SK-N-SH (cell line): ENCODE results near the gene TUBA1B. TPM values are rescaled to one million over a fixed set of nuclear protein-coding genes. Genes with fewer than 3 reads are reported as not detected.

Experiments used
- CTCF ChIA-PET: fragments of 300-600, 350-600 bp; formaldehyde crosslinking; extraction: SDS; loops from one replicate; lab custom pipeline; 2021; lab: Yijun Ruan, JAX
- POLR2A ChIA-PET: fragments of 350-600 bp; sonication (Branson Sonifier 250); formaldehyde crosslinking; extraction: SDS; loops from one replicate; lab custom pipeline; 2020; ENCODE audit warnings: antibody characterized with exemption, inconsistent platforms; lab: Yijun Ruan, JAX
- DNase-seq: peaks from one replicate; pipeline ENCODE4 v3.0.0; 2012
- H2AFZ ChIP-seq: fragments of 200-600 bp; sonication (generic); 2 replicates; pipeline ENCODE4 v1.8.1; 2016; ENCODE audit warnings: antibody characterized with exemption, mild to moderate bottlenecking, low read depth
- H3F3A ChIP-seq: fragments of 200-600 bp; sonication (generic); replicated peaks from 2 replicates; pipeline ENCODE3; 2016; ENCODE audit warnings: antibody characterized with exemption, mild to moderate bottlenecking; ENCODE audit not compliant: insufficient read depth
- H3K27ac ChIP-seq, 2 experiments: fragments of 200-500 bp in 1 of 2; fragments of 200-600 bp in 1 of 2; sonication (Bioruptor generic) in 1 of 2; sonication (generic), shearing (Covaris generic) in 1 of 2; 2 replicates each; pipeline versions ENCODE4 v1.5.1 to v1.6.1; 2014 to 2016; ENCODE audit warnings: low read depth in 2 of 2, inconsistent platforms in 1 of 2, low read length in 1 of 2, mild to moderate bottlenecking in 1 of 2, mixed read lengths in 1 of 2
- H3K27me3 ChIP-seq: fragments of 200-600 bp; sonication (generic), shearing (Covaris generic); 2 replicates; pipeline ENCODE4 v1.6.1; 2016; ENCODE audit warnings: mixed run types; ENCODE audit not compliant: insufficient read depth
- H3K36me3 ChIP-seq, 2 experiments: fragments of 200-500 bp in 1 of 2; fragments of 200-600 bp in 1 of 2; sonication (Bioruptor generic) in 1 of 2; sonication (generic) in 1 of 2; replicated peaks in 1 of 2; 2 replicates each; pipeline versions ENCODE3 to v1.5.1; 2014 to 2016; ENCODE audit warnings: low read length in 1 of 2, mild to moderate bottlenecking in 1 of 2; ENCODE audit not compliant: insufficient read depth in 2 of 2, control insufficient read depth in 1 of 2
- H3K4me1 ChIP-seq, 2 experiments: fragments of 200-500 bp in 1 of 2; fragments of 200-600 bp in 1 of 2; sonication (Bioruptor generic) in 1 of 2; sonication (generic), shearing (Covaris generic) in 1 of 2; 2 replicates each; pipeline versions ENCODE4 v1.5.1 to v1.6.1; 2014 to 2016; ENCODE audit warnings: low read depth in 1 of 2, low read length in 1 of 2, mixed run types in 1 of 2; ENCODE audit not compliant: insufficient read depth in 2 of 2, control insufficient read depth in 1 of 2
- H3K4me2 ChIP-seq: fragments of 200-600 bp; sonication (generic), shearing (Covaris generic); 2 replicates; pipeline ENCODE4 v1.6.1; 2017; ENCODE audit warnings: mixed run types
- H3K4me3 ChIP-seq, 2 experiments: fragments of 200-500 bp in 1 of 2; fragments of 200-600 bp in 1 of 2; sonication (Bioruptor generic) in 1 of 2; sonication (generic), shearing (Covaris generic) in 1 of 2; 2 replicates each; pipeline versions ENCODE4 v1.5.1 to v1.8.1; 2014 to 2016; ENCODE audit warnings: low read depth in 2 of 2, inconsistent platforms in 1 of 2, low read length in 1 of 2, mild to moderate bottlenecking in 1 of 2, mixed read lengths in 1 of 2, moderate library complexity in 1 of 2
- H3K79me2 ChIP-seq: fragments of 200-600 bp; sonication (generic); 2 replicates; pipeline ENCODE4 v1.8.1; 2017; ENCODE audit warnings: mild to moderate bottlenecking; ENCODE audit not compliant: insufficient read depth
- H3K9ac ChIP-seq: fragments of 200-600 bp; sonication (generic); 2 replicates; pipeline ENCODE4 v1.6.1; 2017; ENCODE audit warnings: mixed run types
- H3K9me2 ChIP-seq: fragments of 200-600 bp; sonication (generic); 2 replicates; pipeline ENCODE4 v1.6.1; 2017; ENCODE audit warnings: mixed run types
- H3K9me3 ChIP-seq: fragments of 200-600 bp; sonication (generic); 2 replicates; pipeline ENCODE4 v1.6.1; 2017; ENCODE audit warnings: mixed run types, mild to moderate bottlenecking, moderate library complexity
- H4K20me1 ChIP-seq: fragments of 200-600 bp; sonication (generic); 2 replicates; pipeline ENCODE4 v1.6.1; 2017; ENCODE audit warnings: mild to moderate bottlenecking, mixed run types; ENCODE audit not compliant: insufficient read depth
- EP300 ChIP-seq, 2 experiments: IDR thresholded peaks; 2 replicates each; pipeline versions ENCODE4 v1.4.0 to v1.6.1; 2012; ENCODE audit warnings: borderline replicate concordance in 1 of 2, low read depth in 1 of 2, low read length in 1 of 2
- FOSL2 ChIP-seq: IDR thresholded peaks from 2 replicates; pipeline ENCODE4 v1.4.0; 2012; ENCODE audit warnings: low read depth, mild to moderate bottlenecking, moderate library complexity, borderline replicate concordance
- GABPA ChIP-seq: IDR thresholded peaks from 2 replicates; pipeline ENCODE4 v1.4.0; 2012; ENCODE audit warnings: low read depth, mild to moderate bottlenecking
- GATA2 ChIP-seq: sonication (generic); formaldehyde crosslinking; IDR thresholded peaks from 2 replicates; pipeline ENCODE4 v1.5.0; 2020; ENCODE audit warnings: mild to moderate bottlenecking, missing genetic modification reagents
- JUND ChIP-seq: IDR thresholded peaks from 2 replicates; pipeline ENCODE4 v1.4.0; 2012
- MXI1 ChIP-seq: IDR thresholded peaks from 2 replicates; pipeline ENCODE4 v1.6.1; 2012; ENCODE audit warnings: mild to moderate bottlenecking, low read depth, low read length, improper control_type of control experiment
- NFIC ChIP-seq: IDR thresholded peaks from 2 replicates; pipeline ENCODE4 v1.4.0; 2012; ENCODE audit warnings: borderline replicate concordance
- NRF1 ChIP-seq: IDR thresholded peaks from 2 replicates; pipeline ENCODE4 v1.6.1; 2012; ENCODE audit warnings: low read depth, mild to moderate bottlenecking, low read length
- RAD21 ChIP-seq: IDR thresholded peaks from 2 replicates; pipeline ENCODE4 v1.6.1; 2012; ENCODE audit warnings: mild to moderate bottlenecking, low read length
- RCOR1 ChIP-seq: fragments of 150-350 bp; IDR thresholded peaks from 2 replicates; pipeline ENCODE4 v1.6.1; 2017; ENCODE audit warnings: antibody characterized with exemption, low read length
- RFX5 ChIP-seq: IDR thresholded peaks from 2 replicates; pipeline ENCODE4 v1.6.1; 2012; ENCODE audit warnings: mild to moderate bottlenecking, improper control_type of control experiment, low read length
- RXRA ChIP-seq: IDR thresholded peaks from 2 replicates; pipeline ENCODE4 v1.4.0; 2012; ENCODE audit warnings: low read depth, mild to moderate bottlenecking, borderline replicate concordance
- SMC3 ChIP-seq: IDR thresholded peaks from 2 replicates; pipeline ENCODE4 v1.6.1; 2012; ENCODE audit warnings: low read depth, low read length, improper control_type of control experiment
- TAF1 ChIP-seq: IDR thresholded peaks from 2 replicates; pipeline ENCODE4 v1.6.1; 2012; ENCODE audit warnings: low read depth, mild to moderate bottlenecking, low read length, moderate library complexity, borderline replicate concordance
- WGBS: methylation state at CpG from one replicate; pipeline ENCODE4 v1.1.6; 2017; ENCODE audit warnings: low lambda C conversion rate; 5-methylcytosine and 5-hydroxymethylcytosine counted together
- polyA plus RNA-seq, 3 experiments: library from polyadenylated mRNA; depleted of rRNA; stranded (reverse); fragments of >200 nt; gene quantifications; 2 replicates each; pipeline ENCODE4 v1.2.3, GENCODE V29; 2012
- TF ChIP-seq, protein P1 (sequence below): fragments of 150-350 bp; IDR thresholded peaks from 2 replicates; pipeline ENCODE4 v1.6.1; 2016; ENCODE audit warnings: mild to moderate bottlenecking, low read depth, low read length
- TF ChIP-seq, protein P2 (sequence below): IDR thresholded peaks from 2 replicates; pipeline ENCODE4 v1.4.0; 2012; ENCODE audit warnings: low read depth
- TF ChIP-seq, protein P3 (sequence below): IDR thresholded peaks from 2 replicates; pipeline ENCODE4 v1.4.0; 2012; ENCODE audit warnings: low read depth, borderline replicate concordance
- TF ChIP-seq, protein P4 (sequence below): fragments of 200-600 bp; sonication (generic); IDR thresholded peaks from 2 replicates; pipeline ENCODE4 v1.6.1; 2017; ENCODE audit warnings: antibody characterized with exemption, mild to moderate bottlenecking, moderate library complexity

The TUBA1B gene
- polyA plus RNA-seq, 1 of the 3 experiments (the other 2 are of a cell fraction) = 2,454 TPM

DNA sequence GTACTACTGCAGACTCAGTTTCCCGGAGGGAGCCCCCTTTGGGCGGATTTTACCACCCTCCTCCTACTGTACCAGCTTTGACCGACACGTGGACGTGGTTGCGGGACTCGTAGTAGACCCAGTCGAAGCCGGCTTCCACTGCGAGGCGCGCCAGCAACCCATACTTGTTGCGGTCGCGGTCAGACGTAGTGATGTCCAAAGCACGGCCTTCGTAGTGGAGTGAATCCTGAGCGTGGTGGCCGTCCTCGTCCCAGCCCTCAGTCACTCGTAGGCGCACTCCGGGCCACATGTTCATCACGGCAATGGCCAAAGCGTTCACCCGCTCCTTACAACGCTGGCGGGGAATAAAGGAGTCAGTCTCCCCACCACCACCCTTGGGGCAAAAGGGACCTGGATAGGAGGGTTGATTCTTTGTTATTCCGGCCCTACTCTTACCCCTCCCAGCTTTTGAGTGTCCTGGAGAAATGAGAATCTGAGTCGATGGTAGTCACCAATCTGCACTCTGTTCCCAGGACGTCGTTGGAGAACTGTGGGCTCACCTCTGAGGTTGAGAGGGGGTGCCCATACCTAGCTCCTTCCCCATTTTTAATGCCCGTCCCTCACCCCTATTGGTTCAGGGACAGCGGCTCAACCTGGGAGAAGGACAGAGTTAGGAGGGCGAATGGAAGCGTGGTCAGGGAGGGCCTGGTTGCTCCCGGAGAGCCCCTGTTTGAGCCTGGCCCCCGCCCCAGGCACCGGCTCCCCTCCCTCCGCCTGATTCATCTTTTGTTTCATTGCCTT lies 39.9 kb downstream of the TUBA1B start:
- Histone ChIP-seq H3K27ac (no peak overlapping the region), H3K9me2 (no peaks in the 10 kb centered on the region), H3K4me1 (peaks cover 0 to 37% of the 10 kb centered on the region in 2 experiments; a peak in 1 of 4 replicates), H3K27me3 (peaks cover 12% of the 10 kb centered on the region; the same call in 1 of the 2 replicates)
- POLR2A ChIA-PET = interaction anchor here (0.5 to 1.3 kb wide), 3 partner anchors 14 to 97 kb away, joined by 3 read pairs; no protein-coding TSS in a partner anchor
- TF ChIP-seq FOSL2 (no peak), MXI1 (no peak), NRF1 (no peak), JUND (no peak), GABPA (no peak), RCOR1 (no peak), GATA2 (CRISPR knock-in tag) (no peak), RFX5 (no peak), EP300 (IDR thresholded peaks at IDR 0.05; ENCODE audit: borderline replicate concordance in 1 of 2, low read depth in 1 of 2, low read length in 1 of 2) (no peak), RXRA (no peak)
- TF ChIP-seq, protein P1, sequence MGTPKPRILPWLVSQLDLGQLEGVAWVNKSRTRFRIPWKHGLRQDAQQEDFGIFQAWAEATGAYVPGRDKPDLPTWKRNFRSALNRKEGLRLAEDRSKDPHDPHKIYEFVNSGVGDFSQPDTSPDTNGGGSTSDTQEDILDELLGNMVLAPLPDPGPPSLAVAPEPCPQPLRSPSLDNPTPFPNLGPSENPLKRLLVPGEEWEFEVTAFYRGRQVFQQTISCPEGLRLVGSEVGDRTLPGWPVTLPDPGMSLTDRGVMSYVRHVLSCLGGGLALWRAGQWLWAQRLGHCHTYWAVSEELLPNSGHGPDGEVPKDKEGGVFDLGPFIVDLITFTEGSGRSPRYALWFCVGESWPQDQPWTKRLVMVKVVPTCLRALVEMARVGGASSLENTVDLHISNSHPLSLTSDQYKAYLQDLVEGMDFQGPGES = no peak
- TF ChIP-seq, protein P2, sequence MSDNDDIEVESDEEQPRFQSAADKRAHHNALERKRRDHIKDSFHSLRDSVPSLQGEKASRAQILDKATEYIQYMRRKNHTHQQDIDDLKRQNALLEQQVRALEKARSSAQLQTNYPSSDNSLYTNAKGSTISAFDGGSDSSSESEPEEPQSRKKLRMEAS = no peak
- TF ChIP-seq, all 33 proteins: peak for 0
- H4K20me1 ChIP-seq = no peaks in the 10 kb centered on the region
- peaks cover 3% of the 10 kb centered on the region for H3F3A ChIP-seq
- H3K9me3 ChIP-seq = no peaks in the 10 kb centered on the region
- DNase-seq = no peak
- no peaks in the 10 kb centered on the region for H3K79me2 ChIP-seq
- no peak overlapping the region for H3K4me3 ChIP-seq
- H3K9ac ChIP-seq = no peak overlapping the region
- H3K36me3 ChIP-seq = peaks cover 0 to 4% of the 10 kb centered on the region in 2 experiments
- CTCF ChIA-PET = interaction anchor here (0.7 to 25.0 kb wide), 19 partner anchors 7 to 147 kb away, joined by 3 to 315 read pairs (median 6); partner anchors contain the start of genes LMBR1L, RHEBL1 and TUBA1B
- WGBS = 91% methylated on average over 30 of the region's 41 CpGs
- no peak overlapping the region for H3K4me2 ChIP-seq
- H2AFZ ChIP-seq = no peak overlapping the region

DNA sequence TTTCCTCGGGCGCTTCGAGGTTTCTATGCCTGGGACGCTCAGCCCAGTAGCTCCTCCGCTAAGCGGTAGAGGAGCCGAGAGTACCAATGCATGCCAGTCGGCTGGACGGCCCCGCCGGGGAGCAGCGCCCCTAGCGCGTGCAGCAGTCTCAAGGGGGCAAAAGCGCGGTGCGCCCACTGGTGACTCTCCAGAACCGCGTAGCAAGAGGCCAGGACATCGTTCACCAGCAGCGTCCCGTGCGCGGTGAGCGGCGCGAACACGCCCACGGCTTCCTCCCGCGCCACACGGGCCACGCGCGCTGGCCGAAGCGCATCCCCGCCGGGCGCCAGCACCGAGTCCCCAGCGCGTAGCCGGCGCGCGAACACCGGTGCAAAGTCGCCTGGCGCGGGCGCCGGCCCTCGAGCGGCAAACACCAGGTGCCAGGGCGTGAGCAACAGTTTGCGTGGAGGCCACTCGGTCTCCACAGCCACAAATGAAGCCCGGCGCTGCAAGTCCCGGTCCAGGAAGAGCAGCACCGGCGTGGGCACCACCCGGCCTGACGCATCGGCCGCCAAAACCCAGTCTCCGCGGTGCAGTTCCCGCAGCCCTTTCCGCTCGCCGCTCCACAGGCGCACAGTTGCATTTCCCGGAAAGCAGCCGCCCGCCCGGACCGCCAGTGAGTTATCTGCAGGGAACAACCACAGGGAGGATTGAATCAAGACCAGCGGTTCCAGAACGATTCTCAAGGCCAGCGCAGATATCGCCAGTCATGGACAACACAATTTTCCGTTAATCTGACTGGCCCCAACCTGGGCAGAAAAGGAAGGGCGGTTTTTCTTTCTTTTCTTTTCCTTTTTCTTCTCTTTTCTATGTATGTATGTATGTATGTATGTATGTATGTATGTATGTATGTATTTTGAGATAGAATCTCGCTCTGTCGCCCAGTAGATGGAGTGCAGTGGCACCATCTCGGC lies 41.1 kb downstream of the TUBA1B start:
- peaks cover 12% of the 10 kb centered on the region; the same call in 1 of the 2 replicates for H3K27me3 ChIP-seq

More for the DNA sequence above, 41.1 kb downstream of the TUBA1B start:
- CTCF ChIA-PET = interaction anchor here (0.6 to 25.0 kb wide), 17 partner anchors 6 to 442 kb away, joined by 3 to 315 read pairs (median 64); partner anchors contain the start of genes DHH, LMBR1L, RHEBL1 and TUBA1A
- H4K20me1 ChIP-seq = no peaks in the 10 kb centered on the region
- no peaks in the 10 kb centered on the region for H3K9me2 ChIP-seq
- no peaks in the 10 kb centered on the region for H3K36me3 ChIP-seq
- H3K9ac ChIP-seq = no peak overlapping the region
- TF ChIP-seq EP300 (IDR thresholded peaks at IDR 0.05; ENCODE audit: borderline replicate concordance in 1 of 2, low read depth in 1 of 2, low read length in 1 of 2) (no peak), NFIC (no peak), SMC3 (0 out of 2 replicates have a peak, but pooled peaks have one; percentile 0), RFX5 (no peak), TAF1 (no peak), MXI1 (no peak), GABPA (no peak), RAD21 (no peak)
- TF ChIP-seq, protein P3, sequence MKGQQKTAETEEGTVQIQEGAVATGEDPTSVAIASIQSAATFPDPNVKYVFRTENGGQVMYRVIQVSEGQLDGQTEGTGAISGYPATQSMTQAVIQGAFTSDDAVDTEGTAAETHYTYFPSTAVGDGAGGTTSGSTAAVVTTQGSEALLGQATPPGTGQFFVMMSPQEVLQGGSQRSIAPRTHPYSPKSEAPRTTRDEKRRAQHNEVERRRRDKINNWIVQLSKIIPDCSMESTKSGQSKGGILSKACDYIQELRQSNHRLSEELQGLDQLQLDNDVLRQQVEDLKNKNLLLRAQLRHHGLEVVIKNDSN = no peak
- TF ChIP-seq, protein P2 = no peak
- TF ChIP-seq, protein P4, sequence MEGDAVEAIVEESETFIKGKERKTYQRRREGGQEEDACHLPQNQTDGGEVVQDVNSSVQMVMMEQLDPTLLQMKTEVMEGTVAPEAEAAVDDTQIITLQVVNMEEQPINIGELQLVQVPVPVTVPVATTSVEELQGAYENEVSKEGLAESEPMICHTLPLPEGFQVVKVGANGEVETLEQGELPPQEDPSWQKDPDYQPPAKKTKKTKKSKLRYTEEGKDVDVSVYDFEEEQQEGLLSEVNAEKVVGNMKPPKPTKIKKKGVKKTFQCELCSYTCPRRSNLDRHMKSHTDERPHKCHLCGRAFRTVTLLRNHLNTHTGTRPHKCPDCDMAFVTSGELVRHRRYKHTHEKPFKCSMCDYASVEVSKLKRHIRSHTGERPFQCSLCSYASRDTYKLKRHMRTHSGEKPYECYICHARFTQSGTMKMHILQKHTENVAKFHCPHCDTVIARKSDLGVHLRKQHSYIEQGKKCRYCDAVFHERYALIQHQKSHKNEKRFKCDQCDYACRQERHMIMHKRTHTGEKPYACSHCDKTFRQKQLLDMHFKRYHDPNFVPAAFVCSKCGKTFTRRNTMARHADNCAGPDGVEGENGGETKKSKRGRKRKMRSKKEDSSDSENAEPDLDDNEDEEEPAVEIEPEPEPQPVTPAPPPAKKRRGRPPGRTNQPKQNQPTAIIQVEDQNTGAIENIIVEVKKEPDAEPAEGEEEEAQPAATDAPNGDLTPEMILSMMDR = peak; percentile 47
- TF ChIP-seq, all 33 proteins: peak for 2
- 16% methylated on average over 34 of the region's 88 CpGs for WGBS
- peak; percentile 76 for DNase-seq
- H3F3A ChIP-seq = peaks cover 3% of the 10 kb centered on the region
- peak overlapping the region; percentile 51 for H2AFZ ChIP-seq
- POLR2A ChIA-PET = interaction anchor here (1.0 kb wide), 2 partner anchors 12 to 40 kb away, joined by 3 to 4 read pairs; no protein-coding TSS in a partner anchor
- H3K4me1 ChIP-seq = peaks cover 0 to 36% of the 10 kb centered on the region in 2 experiments; a peak in 1 of 4 replicates
- peak overlapping the region; percentile 93 for H3K4me2 ChIP-seq
- H3K79me2 ChIP-seq = no peaks in the 10 kb centered on the region
- no peaks in the 10 kb centered on the region for H3K9me3 ChIP-seq
- no peak overlapping the region for H3K27ac ChIP-seq
- H3K4me3 ChIP-seq = peak overlapping the region; percentile 40 to 57
